HepG2 (cell line): Measurements from ENCODE around the gene POU6F2. TPM values are rescaled to one million over a fixed set of nuclear protein-coding genes. Genes with fewer than 3 reads are reported as not detected.

ENCODE experiments used
- ATAC-seq: fragments of 200-7000 bp; cut with Tn5 transposase; 3 replicates; pipeline ENCODE4 v1.9.1; 2020; ENCODE audit warnings: mild to moderate bottlenecking, moderate library complexity
- BruUV-seq: library from RNA; stranded (reverse); fragments of 400-500 nt; replicated peaks from 2 replicates; lab custom pipeline; 2021; lab: Mats Ljungman, UMichigan
- CTCF ChIA-PET: fragments of 300-600 bp; formaldehyde crosslinking; extraction: SDS; loops from one replicate; lab custom pipeline; 2021; ENCODE audit warnings: low total read pairs, inconsistent platforms, low intra/inter-chr PET ratio; lab: Yijun Ruan, JAX
- POLR2A ChIA-PET: fragments of 350-600 bp; sonication (Branson Sonifier 250); formaldehyde crosslinking; loops from one replicate; lab custom pipeline; 2020; ENCODE audit warnings: antibody characterized with exemption, inconsistent platforms; lab: Yijun Ruan, JAX
- DNase-seq: peaks from one replicate; pipeline ENCODE4 v3.0.0-alpha.2; 2015; ENCODE audit warnings: low spot score
- FAIRE-seq: peaks from 3 replicates; lab custom pipeline; 2011; peaks lifted over from hg19 to GRCh38; lab: Jason Lieb, UNC
- H2AFZ ChIP-seq: one replicate; pipeline ENCODE4 v1.6.1; 2011; ENCODE audit warnings: low read length, inconsistent platforms
- H3K27ac ChIP-seq: fragments of 300-600 bp; 3 replicates; pipeline ENCODE4 v1.8.0; 2011; ENCODE audit warnings: mixed run types, mild to moderate bottlenecking, mixed read lengths, low read length, inconsistent platforms; ENCODE audit not compliant: insufficient read depth; ENCODE audit errors: extremely low read length
- H3K27me3 ChIP-seq, 2 experiments: fragments of 200-600 bp in 1 of 2; 2 replicates in 1 of 2; 3 replicates in 1 of 2; pipeline versions ENCODE4 v1.6.0 to v1.8.0; 2011; ENCODE audit warnings: low read length in 2 of 2, mild to moderate bottlenecking in 2 of 2, moderate library complexity in 2 of 2, inconsistent platforms in 1 of 2; ENCODE audit not compliant: insufficient read depth in 2 of 2, control insufficient read depth in 1 of 2
- H3K36me3 ChIP-seq, 2 experiments: fragments of 200-600 bp in 1 of 2; replicated peaks in 1 of 2; 2 replicates in 1 of 2; 3 replicates in 1 of 2; pipeline versions ENCODE4 v1.5.1 to v1.8.0; 2011; ENCODE audit warnings: low read length in 2 of 2, inconsistent platforms in 1 of 2; ENCODE audit not compliant: insufficient read depth in 2 of 2, control insufficient read depth in 1 of 2
- H3K4me1 ChIP-seq: 2 replicates; pipeline ENCODE4 v1.5.1; 2012; ENCODE audit warnings: low read length, inconsistent platforms; ENCODE audit not compliant: insufficient read depth
- H3K4me2 ChIP-seq: 2 replicates; pipeline ENCODE4 v1.6.0; 2011; ENCODE audit warnings: low read depth, low read length, inconsistent platforms
- H3K4me3 ChIP-seq, 3 experiments: fragments of 200-600 bp in 1 of 3; sonication (generic), shearing (Covaris generic) in 1 of 3; replicated peaks in 1 of 3; 2 replicates each; pipeline ENCODE4 v1.5.1; 2011 to 2016; ENCODE audit warnings: low read length in 3 of 3, inconsistent platforms in 2 of 3, low read depth in 2 of 3, mild to moderate bottlenecking in 2 of 3, control low read depth in 1 of 3, mixed read lengths in 1 of 3; ENCODE audit not compliant: insufficient read depth in 1 of 3
- H3K79me2 ChIP-seq: one replicate; pipeline ENCODE4 v1.6.1; 2011; ENCODE audit warnings: low read length, inconsistent platforms; ENCODE audit not compliant: insufficient read depth
- H3K9ac ChIP-seq: 2 replicates; pipeline ENCODE4 v1.6.0; 2011; ENCODE audit warnings: mild to moderate bottlenecking, low read depth, low read length, inconsistent platforms; ENCODE audit not compliant: insufficient read depth
- H3K9me3 ChIP-seq: 2 replicates; pipeline ENCODE4 v1.5.1; 2012; ENCODE audit warnings: mild to moderate bottlenecking, low read length
- H4K20me1 ChIP-seq: 2 replicates; pipeline ENCODE4 v1.6.0; 2011; ENCODE audit warnings: inconsistent platforms, mild to moderate bottlenecking, low read length, moderate library complexity; ENCODE audit not compliant: insufficient read depth
- ATF2 ChIP-seq: sonication (generic); formaldehyde crosslinking; IDR thresholded peaks from 2 replicates; pipeline ENCODE4 v1.4.0; 2020; ENCODE audit warnings: missing genetic modification reagents
- CC2D1A ChIP-seq: sonication (generic); formaldehyde crosslinking; IDR thresholded peaks from 2 replicates; pipeline ENCODE4 v1.8.1; 2023; ENCODE audit warnings: mild to moderate bottlenecking, missing genetic modification reagents
- GPN1 ChIP-seq: sonication (generic); formaldehyde crosslinking; IDR thresholded peaks from 2 replicates; pipeline ENCODE4 v1.5.1; 2020; ENCODE audit warnings: missing genetic modification reagents, borderline replicate concordance
- IKZF1 ChIP-seq: fragments of 450-650 bp; IDR thresholded peaks from 2 replicates; pipeline ENCODE4 v1.7.1; 2016
- JUNB ChIP-seq: sonication (generic); formaldehyde crosslinking; IDR thresholded peaks from 2 replicates; pipeline ENCODE4 v1.8.0; 2022; ENCODE audit warnings: missing genetic modification reagents, mild to moderate bottlenecking, borderline replicate concordance
- MLLT10 ChIP-seq: sonication (generic); formaldehyde crosslinking; IDR thresholded peaks from 2 replicates; pipeline ENCODE4 v1.4.0; 2020; ENCODE audit warnings: missing genetic modification reagents
- NFAT5 ChIP-seq: sonication (generic); formaldehyde crosslinking; IDR thresholded peaks from 2 replicates; pipeline ENCODE4 v1.4.0; 2020; ENCODE audit warnings: missing genetic modification reagents
- POGZ ChIP-seq: sonication (generic); formaldehyde crosslinking; IDR thresholded peaks from 2 replicates; pipeline ENCODE4 v1.4.0; 2020; ENCODE audit warnings: mild to moderate bottlenecking, missing genetic modification reagents
- POLR2A ChIP-seq, 2 experiments: IDR thresholded peaks; 2 replicates each; pipeline ENCODE4 v1.6.1; 2011; ENCODE audit warnings: low read depth in 2 of 2, low read length in 2 of 2, mild to moderate bottlenecking in 1 of 2, moderate library complexity in 1 of 2; ENCODE audit not compliant: insufficient read depth in 1 of 2
- SAFB2 ChIP-seq: sonication (generic); formaldehyde crosslinking; IDR thresholded peaks from 2 replicates; pipeline ENCODE4 v1.5.1; 2020; ENCODE audit warnings: missing genetic modification reagents, low read depth, mild to moderate bottlenecking, borderline replicate concordance
- SCMH1 ChIP-seq: sonication (generic); formaldehyde crosslinking; IDR thresholded peaks from 2 replicates; pipeline ENCODE4 v1.9.0; 2021; ENCODE audit warnings: missing genetic modification reagents, mild to moderate bottlenecking, borderline replicate concordance
- SMAD3 ChIP-seq: sonication (generic); formaldehyde crosslinking; IDR thresholded peaks from 2 replicates; pipeline ENCODE4 v1.4.0; 2020; ENCODE audit warnings: missing genetic modification reagents
- SNAPC2 ChIP-seq: sonication (generic); formaldehyde crosslinking; IDR thresholded peaks from 2 replicates; pipeline ENCODE4 v1.8.1; 2022; ENCODE audit warnings: mild to moderate bottlenecking, missing genetic modification reagents
- ZNF296 ChIP-seq: sonication (generic); formaldehyde crosslinking; conservative IDR thresholded peaks from 2 replicates; pipeline ENCODE4 v1.5.0; 2020; ENCODE audit warnings: mild to moderate bottlenecking, missing genetic modification reagents
- ZNF329 ChIP-seq: sonication (generic); formaldehyde crosslinking; IDR thresholded peaks from 2 replicates; pipeline ENCODE4 v1.9.0; 2021; ENCODE audit warnings: low read depth, mild to moderate bottlenecking, missing genetic modification reagents
- ZNF547 ChIP-seq: sonication (generic); formaldehyde crosslinking; IDR thresholded peaks from 2 replicates; pipeline ENCODE4 v1.5.1; 2020; ENCODE audit warnings: mild to moderate bottlenecking, missing genetic modification reagents
- ZNF577 ChIP-seq: sonication (generic); formaldehyde crosslinking; IDR thresholded peaks from 2 replicates; pipeline ENCODE4 v1.4.0; 2020; ENCODE audit warnings: mild to moderate bottlenecking, low read depth, missing genetic modification reagents, borderline replicate concordance
- ZNF703 ChIP-seq: sonication (generic); formaldehyde crosslinking; IDR thresholded peaks from 2 replicates; pipeline ENCODE4 v1.5.1; 2020; ENCODE audit warnings: missing genetic modification reagents, mild to moderate bottlenecking, moderate library complexity, borderline replicate concordance
- ZSCAN29 ChIP-seq: sonication (generic); formaldehyde crosslinking; conservative IDR thresholded peaks from 2 replicates; pipeline ENCODE4 v1.4.0; 2020; ENCODE audit warnings: mild to moderate bottlenecking, missing genetic modification reagents
- WGBS: methylation state at CpG from one replicate; pipeline ENCODE4 v1.1.6; 2017; ENCODE audit warnings: low lambda C conversion rate; 5-methylcytosine and 5-hydroxymethylcytosine counted together
- in situ Hi-C: cut with HindIII; loops from 2 replicates; pipeline ENCODE4 v1.10.0; 2017; ENCODE audit warnings: low pct_unique_long_range_greater_than_20kb; ENCODE audit not compliant: extremely low pct_ligation_motif_present
- intact Hi-C: fragments of 100-400 bp; cut with micrococcal nuclease; formaldehyde crosslinking; loops from one replicate; pipeline ENCODE4 v1.10.0; 2022; ENCODE audit not compliant: unreplicated experiment
- polyA plus RNA-seq, 8 experiments: library from polyadenylated mRNA; depleted of rRNA in 3 of 8; stranded (reverse) in 7 of 8; unstranded in 1 of 8; fragments of >200 nt; fragmentation: Illumina TruSeq in 4 of 8; extraction: Trizol in 4 of 8; gene quantifications; 2 replicates each; pipeline versions ENCODE4 v1.2.1 to v1.2.3, GENCODE V29; 2011 to 2016; ENCODE audit warnings: low read depth in 4 of 8, missing spikeins in 1 of 8, mixed read lengths in 1 of 8; ENCODE audit not compliant: insufficient read depth in 1 of 8
- total RNA-seq, 5 experiments: library from RNA; depleted of rRNA; stranded (reverse); fragments of >200 nt; fragmentation: Illumina TruSeq; extraction: Trizol; gene quantifications; 2 replicates each; pipeline ENCODE4 v1.2.3, GENCODE V29; 2016; ENCODE audit warnings: low read depth in 1 of 5

The POU6F2 gene
- total and polyA plus RNA-seq, 2 of the 13 experiments (the other 11 are each of a cell fraction or from before 2014, with no cell fraction given), result not detected

GRCh38 chr7:39161903-39162302 lies 184.2 kb downstream of the POU6F2 start:
- FAIRE-seq (no peak), ATAC-seq (no peak)

More at GRCh38 chr7:39161903-39162302, 184.2 kb downstream of the POU6F2 start:
- Histone ChIP-seq H3K79me2 (no peaks in the 10 kb centered on the region), H3K27me3 (peaks cover 0 to 3% of the 10 kb centered on the region in 2 experiments; a peak in 1 of 5 replicates), H3K27ac (no peak overlapping the region), H3K4me3 (no peak overlapping the region), H3K4me1 (no peaks in the 10 kb centered on the region), H4K20me1 (no peaks in the 10 kb centered on the region), H2AFZ (no peak overlapping the region), H3K9ac (no peak overlapping the region), H3K4me2 (no peak overlapping the region), H3K9me3 (no peaks in the 10 kb centered on the region), H3K36me3 (no peaks in the 10 kb centered on the region)
- POLR2A ChIA-PET, result no interaction called here
- intact Hi-C loops (no loop called here), in situ Hi-C loops (no loop called here)
- CTCF ChIA-PET, result no interaction called here
- WGBS, result 7% methylated on average over 2 of the region's 2 CpGs
- BruUV-seq, result no TSS peak
- TF ChIP-seq SCMH1 (CRISPR knock-in tag), result no peak
- no peak for TF ChIP-seq MLLT10 (CRISPR knock-in tag)
- TF ChIP-seq NFAT5 (CRISPR knock-in tag), result no peak
- no peak for TF ChIP-seq CC2D1A (CRISPR knock-in tag)
- TF ChIP-seq GPN1 (CRISPR knock-in tag), result no peak
- no peak for TF ChIP-seq POLR2A (IDR thresholded peaks at IDR 0.05; ENCODE audit: insufficient read depth in 1 of 2, low read depth in 2 of 2, low read length in 2 of 2)
- TF ChIP-seq SAFB2 (CRISPR knock-in tag), result no peak
- TF ChIP-seq ZNF329 (CRISPR knock-in tag), result no peak
- no peak for TF ChIP-seq ZNF703 (CRISPR knock-in tag)
- no peak for TF ChIP-seq ATF2 (CRISPR knock-in tag)
- no peak for TF ChIP-seq ZNF577 (CRISPR knock-in tag)
- no peak for TF ChIP-seq ZSCAN29 (CRISPR knock-in tag)
- TF ChIP-seq SNAPC2 (CRISPR knock-in tag), result no peak
- no peak for TF ChIP-seq POGZ (CRISPR knock-in tag)
- TF ChIP-seq JUNB (CRISPR knock-in tag), result no peak
- no peak for TF ChIP-seq ZNF547
- TF ChIP-seq SMAD3, result no peak
- no peak for TF ChIP-seq IKZF1
- no peak for TF ChIP-seq ZNF296 (CRISPR knock-in tag)
- DNase-seq, result no peak
